A673 (cell line): ENCODE measurements around the gene CDIPT.

Experiments used
- CTCF ChIP-seq: fragments of 300-800, 200-600 bp; sonication (generic); conservative IDR thresholded peaks from 2 replicates; pipeline ENCODE4 v1.5.1; 2017; ENCODE audit warnings: low read depth, mild to moderate bottlenecking, antibody characterized with exemption, low read length, moderate library complexity, mixed read lengths
- EZH2 ChIP-seq: fragments of 200-600 bp; sonication (generic); IDR thresholded peaks from 2 replicates; pipeline ENCODE4 v1.6.1; 2017; ENCODE audit warnings: borderline replicate concordance, low read depth, mild to moderate bottlenecking, mixed read lengths, antibody characterized with exemption, low read length; ENCODE audit not compliant: poor library complexity, severe bottlenecking

- TF ChIP-seq CTCF (no peak), EZH2 (no peak)
Measured at GRCh38 chr16:29898135-29898803, 35.2 kb upstream of the CDIPT start.
